ENCODE measurements around the gene PRPF38A.

PRPF38A gene

DNA sequence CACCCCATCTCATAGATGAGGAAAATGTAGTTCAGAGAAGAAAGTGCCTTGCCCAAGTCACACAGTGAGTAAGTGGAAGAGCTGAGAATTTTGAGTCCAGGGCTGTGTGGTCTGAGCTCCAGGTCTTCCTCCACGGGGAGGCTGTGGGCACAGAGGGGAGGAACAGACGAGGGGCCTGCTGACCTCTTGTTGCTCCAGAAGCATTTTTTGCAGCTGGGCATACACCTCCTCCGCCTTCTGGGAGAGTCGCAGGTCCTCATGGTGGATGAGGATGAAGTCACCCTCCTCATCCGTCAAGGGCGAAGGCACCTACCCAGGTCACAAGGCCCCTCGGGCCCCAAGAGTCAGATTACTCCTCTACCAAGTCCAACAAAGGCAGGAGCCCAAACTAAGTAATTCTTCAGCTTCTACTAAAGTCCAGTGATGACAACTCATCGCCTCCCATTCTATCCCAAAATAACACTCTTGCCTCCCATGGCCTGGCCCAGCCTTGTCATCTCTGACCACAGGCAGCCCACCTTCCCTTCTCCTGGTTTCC lies 47.5 kb upstream of the PRPF38A start:
- H3F3A ChIP-seq (ENCODE audit: control insufficient read depth, insufficient read depth), result no peaks in the 10 kb centered on the region
- peaks cover 88% of the 10 kb centered on the region for H3K36me3 ChIP-seq (ENCODE audit: control insufficient read depth, low read length)
- no peaks in the 10 kb centered on the region for H3K4me1 ChIP-seq (ENCODE audit: control insufficient read depth, low read length)
- H3K4me3 ChIP-seq (ENCODE audit: low read length), result no peak overlapping the region
- no peaks in the 10 kb centered on the region for H3K9me2 ChIP-seq (replicated peaks; ENCODE audit: control insufficient read depth, low read length)
- no peaks in the 10 kb centered on the region for H3K79me2 ChIP-seq (ENCODE audit: control insufficient read depth, low read length)
- TF ChIP-seq, protein P1, sequence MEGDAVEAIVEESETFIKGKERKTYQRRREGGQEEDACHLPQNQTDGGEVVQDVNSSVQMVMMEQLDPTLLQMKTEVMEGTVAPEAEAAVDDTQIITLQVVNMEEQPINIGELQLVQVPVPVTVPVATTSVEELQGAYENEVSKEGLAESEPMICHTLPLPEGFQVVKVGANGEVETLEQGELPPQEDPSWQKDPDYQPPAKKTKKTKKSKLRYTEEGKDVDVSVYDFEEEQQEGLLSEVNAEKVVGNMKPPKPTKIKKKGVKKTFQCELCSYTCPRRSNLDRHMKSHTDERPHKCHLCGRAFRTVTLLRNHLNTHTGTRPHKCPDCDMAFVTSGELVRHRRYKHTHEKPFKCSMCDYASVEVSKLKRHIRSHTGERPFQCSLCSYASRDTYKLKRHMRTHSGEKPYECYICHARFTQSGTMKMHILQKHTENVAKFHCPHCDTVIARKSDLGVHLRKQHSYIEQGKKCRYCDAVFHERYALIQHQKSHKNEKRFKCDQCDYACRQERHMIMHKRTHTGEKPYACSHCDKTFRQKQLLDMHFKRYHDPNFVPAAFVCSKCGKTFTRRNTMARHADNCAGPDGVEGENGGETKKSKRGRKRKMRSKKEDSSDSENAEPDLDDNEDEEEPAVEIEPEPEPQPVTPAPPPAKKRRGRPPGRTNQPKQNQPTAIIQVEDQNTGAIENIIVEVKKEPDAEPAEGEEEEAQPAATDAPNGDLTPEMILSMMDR (IDR thresholded peaks at IDR 0.05; ENCODE audit: low read depth, low read length, poor library complexity, severe bottlenecking), result no peak
- no peak for TF ChIP-seq EZH2phosphoT487 (IDR thresholded peaks at IDR 0.05; ENCODE audit: borderline replicate concordance, low read length)
- no peaks in the 10 kb centered on the region for H3K27me3 ChIP-seq (ENCODE audit: control insufficient read depth, low read length)
- H3K4me2 ChIP-seq (ENCODE audit: low read length), result no peak overlapping the region
- no peak overlapping the region for H3K27ac ChIP-seq (ENCODE audit: low read depth, low read length)
- no peaks in the 10 kb centered on the region for H4K20me1 ChIP-seq (ENCODE audit: control insufficient read depth, insufficient read depth, low read depth, low read length)
- H3K9me3 ChIP-seq (ENCODE audit: control insufficient read depth, insufficient read depth, low read length), result no peaks in the 10 kb centered on the region

DNA sequence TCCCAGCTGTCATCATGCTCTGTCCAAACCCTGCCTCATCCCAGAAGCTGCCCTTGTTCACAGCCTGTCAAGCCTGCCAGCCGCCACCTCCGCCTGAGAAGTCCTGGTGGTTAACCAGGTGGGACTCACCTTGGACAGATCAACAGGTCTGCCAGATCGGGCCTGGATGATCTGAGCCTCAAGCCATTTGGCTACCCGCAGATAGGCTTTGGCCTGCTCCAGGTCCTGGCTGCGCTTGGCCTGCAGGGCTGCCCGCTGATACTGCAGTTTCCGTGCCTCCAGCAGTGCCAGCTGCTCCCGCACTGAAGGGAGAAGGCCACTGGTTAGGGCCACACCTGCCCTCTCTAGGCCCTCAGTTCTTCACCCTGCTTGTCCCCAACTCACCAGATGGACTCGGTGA lies 47.0 kb upstream of the PRPF38A start:
- TF ChIP-seq, protein P1 (IDR thresholded peaks at IDR 0.05; ENCODE audit: low read depth, low read length, poor library complexity, severe bottlenecking), result no peak
- no peak for TF ChIP-seq EZH2phosphoT487 (IDR thresholded peaks at IDR 0.05; ENCODE audit: borderline replicate concordance, low read length)
- Histone ChIP-seq H3K4me3 (ENCODE audit: low read length) (no peak overlapping the region), H3K4me2 (ENCODE audit: low read length) (no peak overlapping the region), H3K27ac (ENCODE audit: low read depth, low read length) (no peak overlapping the region), H3K79me2 (ENCODE audit: control insufficient read depth, low read length) (no peaks in the 10 kb centered on the region), H3K9me3 (ENCODE audit: control insufficient read depth, insufficient read depth, low read length) (no peaks in the 10 kb centered on the region), H3K9me2 (replicated peaks; ENCODE audit: control insufficient read depth, low read length) (no peaks in the 10 kb centered on the region), H3F3A (ENCODE audit: control insufficient read depth, insufficient read depth) (no peaks in the 10 kb centered on the region), H4K20me1 (ENCODE audit: control insufficient read depth, insufficient read depth, low read depth, low read length) (no peaks in the 10 kb centered on the region), H3K4me1 (ENCODE audit: control insufficient read depth, low read length) (no peaks in the 10 kb centered on the region), H3K36me3 (ENCODE audit: control insufficient read depth, low read length) (peaks cover 94% of the 10 kb centered on the region), H3K27me3 (ENCODE audit: control insufficient read depth, low read length) (no peaks in the 10 kb centered on the region)

DNA sequence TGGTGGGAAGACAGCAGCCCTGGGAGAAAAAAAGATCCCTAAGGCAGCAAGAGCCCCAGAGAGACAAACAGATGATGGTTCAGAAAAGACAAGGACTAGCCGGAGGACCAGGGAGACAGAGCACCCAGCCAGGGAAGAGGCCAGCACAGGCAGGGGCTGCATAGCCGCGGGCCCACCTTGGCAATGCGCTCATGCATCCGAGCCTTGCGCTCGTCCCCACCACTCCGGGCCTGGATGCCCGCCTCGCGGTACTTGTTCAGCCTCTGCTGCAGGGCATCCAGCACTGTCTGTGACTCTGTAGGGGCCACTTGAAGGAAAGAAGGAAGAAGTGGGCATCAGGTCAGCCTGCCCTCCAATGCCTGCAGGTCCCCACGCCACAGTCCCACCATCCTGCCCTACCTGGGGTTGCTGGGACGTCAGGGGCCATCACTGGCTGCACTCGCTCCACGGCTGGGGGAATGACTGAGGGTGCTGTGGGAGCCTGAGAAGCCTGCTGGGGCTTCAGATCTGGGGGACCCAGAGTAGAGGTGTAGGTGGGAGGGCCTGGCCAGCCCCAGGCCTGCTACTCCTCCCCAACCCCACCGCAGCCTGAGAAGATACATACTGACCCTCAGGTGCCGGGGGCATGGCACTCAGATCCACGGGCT lies 45.4 kb upstream of the PRPF38A start:
- Histone ChIP-seq H4K20me1 (ENCODE audit: control insufficient read depth, insufficient read depth, low read depth, low read length) (no peaks in the 10 kb centered on the region), H3K4me2 (ENCODE audit: low read length) (no peak overlapping the region), H3K4me1 (ENCODE audit: control insufficient read depth, low read length) (no peaks in the 10 kb centered on the region), H3K27me3 (ENCODE audit: control insufficient read depth, low read length) (no peaks in the 10 kb centered on the region), H3K79me2 (ENCODE audit: control insufficient read depth, low read length) (peaks cover 2% of the 10 kb centered on the region), H3K27ac (ENCODE audit: low read depth, low read length) (no peak overlapping the region), H3K36me3 (ENCODE audit: control insufficient read depth, low read length) (peaks cover 86% of the 10 kb centered on the region), H3K4me3 (ENCODE audit: low read length) (no peak overlapping the region), H3K9me2 (replicated peaks; ENCODE audit: control insufficient read depth, low read length) (no peaks in the 10 kb centered on the region), H3K9me3 (ENCODE audit: control insufficient read depth, insufficient read depth, low read length) (no peaks in the 10 kb centered on the region), H3F3A (ENCODE audit: control insufficient read depth, insufficient read depth) (no peaks in the 10 kb centered on the region)
- TF ChIP-seq EZH2phosphoT487 (IDR thresholded peaks at IDR 0.05; ENCODE audit: borderline replicate concordance, low read length), result no peak
- TF ChIP-seq, protein P1 (IDR thresholded peaks at IDR 0.05; ENCODE audit: low read depth, low read length, poor library complexity, severe bottlenecking), result no peak
